Measurements from ENCODE around the gene SH3BGR. TPM values are rescaled to one million over a fixed set of nuclear protein-coding genes. Genes with fewer than 3 reads are reported as not detected.

Gene SH3BGR
- polyA plus RNA-seq, 3 donors, result 2.5 to 3.5 (median 2.9) TPM

GRCh38 chr21:39489380-39489924 is 37.7 kb downstream of the SH3BGR start:
- no peak for DNase-seq (ENCODE audit: extremely low read depth in 1 of 11, low read depth in 9 of 11, low spot score in 4 of 11)

- DNase-seq (ENCODE audit: extremely low read depth in 1 of 11, low read depth in 9 of 11, low spot score in 4 of 11), result no peak
These were observed 47.4 kb downstream of the SH3BGR start for GRCh38 chr21:39499156-39499555.

- DNase-seq (ENCODE audit: extremely low read depth in 1 of 11, low read depth in 9 of 11, low spot score in 4 of 11), result no peak
These were observed 50.9 kb downstream of the SH3BGR start for GRCh38 chr21:39502631-39503030.

GRCh38 chr21:39503123-39503762 is 51.5 kb downstream of the SH3BGR start:
- DNase-seq (ENCODE audit: extremely low read depth in 1 of 11, low read depth in 9 of 11, low spot score in 4 of 11), result no peak

- no peak for DNase-seq (ENCODE audit: extremely low read depth in 1 of 11, low read depth in 9 of 11, low spot score in 4 of 11)
These were observed 52.5 kb downstream of the SH3BGR start for GRCh38 chr21:39504230-39504629.

- no peak for DNase-seq (ENCODE audit: extremely low read depth in 1 of 11, low read depth in 9 of 11, low spot score in 4 of 11)
These were observed 58.5 kb downstream of the SH3BGR start for GRCh38 chr21:39510240-39510639.

- no peak for DNase-seq (ENCODE audit: extremely low read depth in 1 of 11, low read depth in 9 of 11, low spot score in 4 of 11)
These were observed 59.3 kb downstream of the SH3BGR start for GRCh38 chr21:39511102-39511501.

GRCh38 chr21:39513735-39514134 is 62.0 kb downstream of the SH3BGR start:
- DNase-seq (ENCODE audit: extremely low read depth in 1 of 11, low read depth in 9 of 11, low spot score in 4 of 11), result no peak

GRCh38 chr21:39515684-39516472 is 64.1 kb downstream of the SH3BGR start:
- no peak for DNase-seq (ENCODE audit: extremely low read depth in 1 of 11, low read depth in 9 of 11, low spot score in 4 of 11)

GRCh38 chr21:39518055-39518846 is 66.5 kb downstream of the SH3BGR start:
- peak in 7 of 11 donors; percentile 35 to 47 (median 41) for DNase-seq (ENCODE audit: extremely low read depth in 1 of 11, low read depth in 9 of 11, low spot score in 4 of 11)

GRCh38 chr21:39518847-39519210 is 67.1 kb downstream of the SH3BGR start:
- DNase-seq (ENCODE audit: extremely low read depth in 1 of 11, low read depth in 9 of 11, low spot score in 4 of 11), result no peak

GRCh38 chr21:39519835-39520234 is 68.1 kb downstream of the SH3BGR start:
- peak in 2 of 11 donors; percentile 37 to 38 for DNase-seq (ENCODE audit: extremely low read depth in 1 of 11, low read depth in 9 of 11, low spot score in 4 of 11)

GRCh38 chr21:39523399-39523798 is 71.6 kb downstream of the SH3BGR start:
- DNase-seq (ENCODE audit: extremely low read depth in 1 of 11, low read depth in 9 of 11, low spot score in 4 of 11), result no peak

GRCh38 chr21:39523915-39524314 is 72.1 kb downstream of the SH3BGR start:
- no peak for DNase-seq (ENCODE audit: extremely low read depth in 1 of 11, low read depth in 9 of 11, low spot score in 4 of 11)

GRCh38 chr21:39525129-39525528 is 73.4 kb downstream of the SH3BGR start:
- no peak for DNase-seq (ENCODE audit: extremely low read depth in 1 of 11, low read depth in 9 of 11, low spot score in 4 of 11)

GRCh38 chr21:39525601-39526000 is 73.8 kb downstream of the SH3BGR start:
- DNase-seq (ENCODE audit: extremely low read depth in 1 of 11, low read depth in 9 of 11, low spot score in 4 of 11), result no peak

GRCh38 chr21:39527067-39527595 is 75.4 kb downstream of the SH3BGR start:
- no peak for DNase-seq (ENCODE audit: extremely low read depth in 1 of 11, low read depth in 9 of 11, low spot score in 4 of 11)

GRCh38 chr21:39527664-39528381 is 76.1 kb downstream of the SH3BGR start:
- DNase-seq (ENCODE audit: extremely low read depth in 1 of 11, low read depth in 9 of 11, low spot score in 4 of 11), result no peak

GRCh38 chr21:39529026-39529425 is 77.3 kb downstream of the SH3BGR start:
- DNase-seq (ENCODE audit: extremely low read depth in 1 of 11, low read depth in 9 of 11, low spot score in 4 of 11), result no peak

Data from renal cortex interstitium (tissue), 11 donors.